ENCODE measurements around the gene PEDS1. TPM values are rescaled to one million over a fixed set of nuclear protein-coding genes. Genes with fewer than 3 reads are reported as not detected.
A peak's percentile ranks its signal among the peaks of the same experiment; 100 is the strongest.

The PEDS1 gene
- total and polyA plus RNA-seq, 2 of the 13 experiments (the other 11 are each of a cell fraction or from before 2014, with no cell fraction given): 30.5 to 93.9 TPM

- no peak for TF ChIP-seq YEATS2 (CRISPR knock-in tag; IDR thresholded peaks at IDR 0.05; ENCODE audit: borderline replicate concordance)
- no peak for TF ChIP-seq KLF12 (CRISPR knock-in tag; IDR thresholded peaks at IDR 0.05; ENCODE audit: borderline replicate concordance)
- no peak for TF ChIP-seq FOXA1 (IDR thresholded peaks at IDR 0.05)
- TF ChIP-seq FOXA1 (CRISPR knock-in tag; IDR thresholded peaks at IDR 0.05): no peak
- TF ChIP-seq ZNF773 (CRISPR knock-in tag; IDR thresholded peaks at IDR 0.05; ENCODE audit: borderline replicate concordance): no peak
- no peak for TF ChIP-seq NFIC (IDR thresholded peaks at IDR 0.05; ENCODE audit: low read length)
- 0 out of 2 replicates have a peak, but pooled peaks have one; percentile 32 for TF ChIP-seq SETDB1 (CRISPR knock-in tag; IDR thresholded peaks at IDR 0.05; ENCODE audit: borderline replicate concordance)
- TF ChIP-seq SAP130 (CRISPR knock-in tag; IDR thresholded peaks at IDR 0.05; ENCODE audit: low read depth): no peak
- TF ChIP-seq EZH2 (conservative IDR thresholded peaks at IDR 0.05; ENCODE audit: low read depth, low read length): no peak
- TF ChIP-seq ZNF121 (CRISPR knock-in tag; IDR thresholded peaks at IDR 0.05): peak; percentile 86; the same call in 1 of the 2 replicates
- no peak for TF ChIP-seq ZNF83 (CRISPR knock-in tag; IDR thresholded peaks at IDR 0.05; ENCODE audit: borderline replicate concordance)
- TF ChIP-seq ZNF629 (CRISPR knock-in tag; conservative IDR thresholded peaks at IDR 0.05): peak; percentile 39; the same call in 1 of the 2 replicates
- no peak for TF ChIP-seq ZNF615 (CRISPR knock-in tag; IDR thresholded peaks at IDR 0.05; ENCODE audit: borderline replicate concordance)
- TF ChIP-seq, protein P1, sequence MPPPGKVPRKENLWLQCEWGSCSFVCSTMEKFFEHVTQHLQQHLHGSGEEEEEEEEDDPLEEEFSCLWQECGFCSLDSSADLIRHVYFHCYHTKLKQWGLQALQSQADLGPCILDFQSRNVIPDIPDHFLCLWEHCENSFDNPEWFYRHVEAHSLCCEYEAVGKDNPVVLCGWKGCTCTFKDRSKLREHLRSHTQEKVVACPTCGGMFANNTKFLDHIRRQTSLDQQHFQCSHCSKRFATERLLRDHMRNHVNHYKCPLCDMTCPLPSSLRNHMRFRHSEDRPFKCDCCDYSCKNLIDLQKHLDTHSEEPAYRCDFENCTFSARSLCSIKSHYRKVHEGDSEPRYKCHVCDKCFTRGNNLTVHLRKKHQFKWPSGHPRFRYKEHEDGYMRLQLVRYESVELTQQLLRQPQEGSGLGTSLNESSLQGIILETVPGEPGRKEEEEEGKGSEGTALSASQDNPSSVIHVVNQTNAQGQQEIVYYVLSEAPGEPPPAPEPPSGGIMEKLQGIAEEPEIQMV (CRISPR knock-in tag; IDR thresholded peaks at IDR 0.05; ENCODE audit: low read depth): no peak
- 0 out of 2 replicates have a peak, but pooled peaks have one; percentile 26 for TF ChIP-seq ZNF280D (CRISPR knock-in tag; IDR thresholded peaks at IDR 0.05)
- no peak for TF ChIP-seq ZNF883 (CRISPR knock-in tag; IDR thresholded peaks at IDR 0.05; ENCODE audit: not compliant biosample characterization)
- TF ChIP-seq ZNF484 (CRISPR knock-in tag; IDR thresholded peaks at IDR 0.05; ENCODE audit: borderline replicate concordance, low read depth): no peak
- TF ChIP-seq MIER3 (CRISPR knock-in tag; IDR thresholded peaks at IDR 0.05; ENCODE audit: borderline replicate concordance): no peak
- TF ChIP-seq SMARCC2 (IDR thresholded peaks at IDR 0.05): no peak
- no peak for TF ChIP-seq RFX5 (IDR thresholded peaks at IDR 0.05; ENCODE audit: low read depth, low read length)
- no peak for TF ChIP-seq ZNF460 (CRISPR knock-in tag; IDR thresholded peaks at IDR 0.05; ENCODE audit: borderline replicate concordance)
- no peak for TF ChIP-seq TOPORS (CRISPR knock-in tag; IDR thresholded peaks at IDR 0.05)
- TF ChIP-seq SRF (IDR thresholded peaks at IDR 0.05; ENCODE audit: low read depth, low read length): no peak
- 0 out of 2 replicates have a peak, but pooled peaks have one; percentile 18 for TF ChIP-seq NRL (CRISPR knock-in tag; IDR thresholded peaks at IDR 0.05; ENCODE audit: borderline replicate concordance)
- TF ChIP-seq TCF7L2 (IDR thresholded peaks at IDR 0.05; ENCODE audit: low read depth, low read length): no peak
- no peak for TF ChIP-seq ZNF614 (CRISPR knock-in tag; IDR thresholded peaks at IDR 0.05; ENCODE audit: borderline replicate concordance)
- TF ChIP-seq ZNF724P (CRISPR knock-in tag; IDR thresholded peaks at IDR 0.05; ENCODE audit: borderline replicate concordance): no peak
- no peak for TF ChIP-seq ZNF552 (CRISPR knock-in tag; IDR thresholded peaks at IDR 0.05; ENCODE audit: borderline replicate concordance)
These were observed 43.4 kb upstream of the PEDS1 start (continued) for GRCh38 chr20:50196896-50197295.

Data from HepG2 (cell line).